Kidney glomerular epithelial cell (primary cell): Measurements from ENCODE around the gene DOCK10.

Experiments used
- DNase-seq: peaks from one replicate; lab custom pipeline; 2025; lab: John Stamatoyannopoulos, UW

DOCK10 gene

DNA sequence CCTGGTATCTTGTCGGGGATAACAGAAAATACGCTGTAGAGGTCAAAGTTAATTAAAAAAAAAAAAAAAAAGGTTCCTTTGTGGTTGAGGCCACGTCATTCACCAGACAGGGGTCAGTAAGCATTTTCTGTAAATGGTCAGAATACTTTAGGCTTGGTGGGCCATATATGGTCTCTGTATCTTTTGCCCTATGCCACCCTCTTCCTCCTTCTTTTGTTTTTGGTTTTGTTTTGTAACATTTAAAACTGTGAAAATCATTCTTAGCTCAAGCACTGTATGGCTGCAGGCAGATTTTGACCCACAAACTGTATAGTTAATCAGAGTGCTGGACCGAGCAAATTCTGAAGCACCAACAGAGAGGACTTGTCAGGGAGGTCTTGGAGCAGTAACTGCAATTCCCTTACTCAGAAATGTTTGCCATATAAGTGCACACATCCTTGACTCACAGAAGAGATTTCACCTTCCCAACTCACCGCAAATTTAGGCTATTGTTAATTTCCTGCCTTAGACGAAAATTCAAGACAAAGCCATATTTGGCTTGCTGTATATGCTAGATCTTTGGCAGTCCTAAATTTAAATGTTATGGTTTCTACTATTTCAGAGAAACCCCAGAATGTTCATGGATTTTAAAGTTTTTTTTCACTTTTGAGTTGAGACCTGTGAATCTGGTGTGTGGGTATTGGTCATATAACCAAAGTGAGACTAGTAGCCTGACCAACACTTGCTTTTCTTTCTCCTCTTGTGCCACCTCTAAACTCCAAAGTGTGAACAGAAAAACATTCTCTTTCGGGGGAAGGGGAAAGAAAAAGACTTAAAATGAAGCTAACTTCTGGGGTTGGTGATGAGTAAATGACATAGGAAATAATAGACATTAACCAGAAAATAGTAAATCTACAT is 65.4 kb downstream of the DOCK10 start:
- no peak for DNase-seq

- no peak for DNase-seq
These were observed 66.5 kb downstream of the DOCK10 start for GRCh38 chr2:224975761-224976160.

GRCh38 chr2:224973112-224974016 is 68.9 kb downstream of the DOCK10 start:
- DNase-seq = no peak

- no peak for DNase-seq
These were observed 71.1 kb downstream of the DOCK10 start for GRCh38 chr2:224971214-224971613.

- DNase-seq = no peak
These were observed 72.0 kb downstream of the DOCK10 start for GRCh38 chr2:224970311-224970710.

DNA sequence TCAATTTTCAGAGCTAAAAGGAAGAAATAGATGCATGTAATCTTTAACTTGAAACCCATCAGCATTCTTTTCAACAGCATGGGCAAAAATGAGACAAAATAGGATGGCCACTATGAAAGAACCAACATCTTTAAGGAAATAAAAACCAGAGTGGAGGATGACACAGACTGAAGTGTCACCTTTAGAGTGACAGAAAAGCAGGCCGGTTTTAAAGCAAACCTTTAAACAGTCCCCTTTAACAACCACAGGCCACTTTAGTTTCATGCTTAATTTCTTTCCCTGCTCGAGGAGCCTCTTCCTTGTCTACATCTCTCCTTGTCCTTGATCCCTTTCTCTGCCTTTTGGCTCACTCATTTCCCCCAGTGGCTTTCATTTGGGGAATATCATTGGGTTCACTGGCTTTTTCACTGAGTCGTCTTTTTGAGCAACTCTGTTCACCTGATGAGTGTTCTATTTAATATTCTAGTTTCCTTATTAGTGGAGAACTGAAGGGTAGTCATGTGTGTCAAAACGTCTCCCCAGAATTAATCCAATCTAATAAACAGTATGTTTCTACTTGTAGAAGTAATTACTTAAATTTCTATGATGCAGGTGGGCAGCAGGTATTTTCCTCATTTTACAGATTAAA is 72.5 kb downstream of the DOCK10 start:
- no peak for DNase-seq

- DNase-seq = no peak
These were observed 73.2 kb downstream of the DOCK10 start for GRCh38 chr2:224969095-224969494.

GRCh38 chr2:224968051-224968450 is 74.2 kb downstream of the DOCK10 start:
- no peak for DNase-seq

- no peak for DNase-seq
These were observed 75.7 kb downstream of the DOCK10 start for GRCh38 chr2:224966613-224967012.

- DNase-seq = no peak
These were observed 82.7 kb downstream of the DOCK10 start for GRCh38 chr2:224959556-224959955.

- DNase-seq = no peak
These were observed 83.4 kb downstream of the DOCK10 start for GRCh38 chr2:224958873-224959272.

- DNase-seq = no peak
These were observed 83.8 kb downstream of the DOCK10 start for GRCh38 chr2:224958462-224958857.

- no peak for DNase-seq
These were observed 84.5 kb downstream of the DOCK10 start for GRCh38 chr2:224957540-224958461.

GRCh38 chr2:224956706-224957105 is 85.6 kb downstream of the DOCK10 start:
- DNase-seq = no peak

DNA sequence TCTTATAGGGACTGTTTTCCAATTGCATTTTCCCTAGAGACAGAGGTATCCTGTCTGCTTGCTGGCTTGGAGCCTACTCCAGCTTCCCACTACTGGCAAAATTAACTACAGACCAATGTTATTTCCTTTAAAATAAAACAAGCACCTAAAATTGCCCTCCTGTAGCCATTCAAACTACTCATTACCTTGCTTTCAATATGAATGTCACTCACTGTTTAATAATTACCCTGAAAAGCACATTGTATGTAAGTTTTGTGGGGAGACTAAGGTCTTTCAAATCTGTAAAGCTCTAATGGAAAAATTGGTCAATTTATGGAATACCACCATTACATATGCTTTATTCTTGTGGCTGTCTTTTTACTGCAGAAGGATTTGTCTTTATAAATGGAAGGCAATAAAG is 87.3 kb downstream of the DOCK10 start:
- DNase-seq = no peak

GRCh38 chr2:224952936-224953657 is 89.2 kb downstream of the DOCK10 start:
- no peak for DNase-seq

DNA sequence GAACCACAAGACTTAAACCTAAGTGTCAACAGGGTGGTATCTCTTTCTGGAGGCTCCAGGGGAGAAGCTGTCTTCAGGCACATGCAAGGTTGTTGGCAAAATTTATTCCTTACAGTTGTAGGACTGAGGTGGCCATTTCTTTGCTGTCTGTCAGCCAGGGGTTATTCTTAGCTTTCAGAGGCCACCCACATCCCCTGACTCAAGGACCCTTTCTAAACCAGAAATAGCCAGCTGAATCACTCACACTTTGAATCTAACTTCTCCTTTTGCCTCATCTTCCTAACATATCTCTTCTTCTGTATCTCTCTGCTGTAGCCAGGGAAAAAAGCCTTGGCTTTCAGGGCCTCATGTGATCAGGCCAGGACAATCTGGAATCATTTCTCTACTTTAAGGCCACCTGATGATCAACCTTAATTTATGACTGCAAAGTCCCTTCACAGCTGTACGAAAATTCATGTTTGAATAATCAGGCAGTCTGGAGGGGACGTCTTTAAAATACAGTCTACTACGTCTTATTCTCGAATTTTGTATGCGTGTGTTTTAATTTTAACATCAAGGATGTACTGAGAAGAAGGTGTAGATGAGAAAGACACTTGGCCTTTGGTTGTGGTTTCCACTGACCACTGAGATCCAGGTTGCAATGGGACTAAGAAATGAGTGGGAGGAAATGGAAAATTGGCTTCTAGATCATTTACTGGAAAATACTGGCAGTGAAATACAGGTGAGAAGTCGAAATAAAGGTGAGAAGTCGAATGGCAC is 90.4 kb downstream of the DOCK10 start:
- DNase-seq = no peak

GRCh38 chr2:224948859-224949258 is 93.4 kb downstream of the DOCK10 start:
- no peak for DNase-seq

GRCh38 chr2:224948005-224948404 is 94.3 kb downstream of the DOCK10 start:
- no peak for DNase-seq

GRCh38 chr2:224947566-224947965 is 94.7 kb downstream of the DOCK10 start:
- no peak for DNase-seq
